ENCODE results near the gene OR52B4.
"Not testable (repeated sequence)": the region's sequence is repeated elsewhere in the genome, so short reads cannot be mapped to it uniquely, and the experiment has no call there.

The OR52B4 gene

GRCh38 chr11:4368286-4368685 is at the start of gene OR52B4:
TSS of gene OR52B4 (minus strand) at chr11:4368386. CDS start at chr11:4368295, 91 bp downstream.
- in situ Hi-C loops (cut with MboI; ENCODE audit: low sequenced_read_pairs, unreplicated experiment): no loop called here
- no peak for DNase-seq (ENCODE audit: low spot score)
- TF ChIP-seq, protein P1, sequence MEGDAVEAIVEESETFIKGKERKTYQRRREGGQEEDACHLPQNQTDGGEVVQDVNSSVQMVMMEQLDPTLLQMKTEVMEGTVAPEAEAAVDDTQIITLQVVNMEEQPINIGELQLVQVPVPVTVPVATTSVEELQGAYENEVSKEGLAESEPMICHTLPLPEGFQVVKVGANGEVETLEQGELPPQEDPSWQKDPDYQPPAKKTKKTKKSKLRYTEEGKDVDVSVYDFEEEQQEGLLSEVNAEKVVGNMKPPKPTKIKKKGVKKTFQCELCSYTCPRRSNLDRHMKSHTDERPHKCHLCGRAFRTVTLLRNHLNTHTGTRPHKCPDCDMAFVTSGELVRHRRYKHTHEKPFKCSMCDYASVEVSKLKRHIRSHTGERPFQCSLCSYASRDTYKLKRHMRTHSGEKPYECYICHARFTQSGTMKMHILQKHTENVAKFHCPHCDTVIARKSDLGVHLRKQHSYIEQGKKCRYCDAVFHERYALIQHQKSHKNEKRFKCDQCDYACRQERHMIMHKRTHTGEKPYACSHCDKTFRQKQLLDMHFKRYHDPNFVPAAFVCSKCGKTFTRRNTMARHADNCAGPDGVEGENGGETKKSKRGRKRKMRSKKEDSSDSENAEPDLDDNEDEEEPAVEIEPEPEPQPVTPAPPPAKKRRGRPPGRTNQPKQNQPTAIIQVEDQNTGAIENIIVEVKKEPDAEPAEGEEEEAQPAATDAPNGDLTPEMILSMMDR (IDR thresholded peaks at IDR 0.05; ENCODE audit: borderline replicate concordance, control extremely low read depth, extremely low read depth, insufficient read depth, missing control alignments): no peak

- TF ChIP-seq, protein P1 (IDR thresholded peaks at IDR 0.05; ENCODE audit: borderline replicate concordance, control extremely low read depth, extremely low read depth, insufficient read depth, missing control alignments): no peak
- DNase-seq (ENCODE audit: low spot score): no peak
- in situ Hi-C loops (cut with MboI; ENCODE audit: low sequenced_read_pairs, unreplicated experiment): no loop called here
These were observed 48.6 kb upstream of the OR52B4 start for GRCh38 chr11:4416816-4417215.

DNA sequence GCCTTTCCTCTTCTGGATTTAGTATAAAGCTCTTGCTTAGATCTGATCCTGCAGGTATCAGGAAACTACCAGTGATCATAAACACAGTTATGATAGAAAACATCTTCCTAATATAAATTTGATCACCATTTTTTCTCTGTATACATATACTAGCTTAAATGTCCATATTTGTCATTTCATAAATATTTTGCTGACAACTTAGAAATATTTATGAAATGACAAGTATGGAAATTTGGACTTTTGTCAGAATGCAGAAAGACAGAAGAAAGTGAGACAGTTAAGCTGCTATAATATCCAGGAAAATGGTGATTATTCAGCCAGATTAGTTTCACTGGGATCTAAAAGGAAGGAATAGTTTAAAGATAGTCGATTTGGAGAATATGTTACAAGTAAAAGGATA is 48.1 kb upstream of the OR52B4 start:
- in situ Hi-C loops (cut with MboI; ENCODE audit: low sequenced_read_pairs, unreplicated experiment): no loop called here
- TF ChIP-seq, protein P1 (IDR thresholded peaks at IDR 0.05; ENCODE audit: borderline replicate concordance, control extremely low read depth, extremely low read depth, insufficient read depth, missing control alignments): no peak
- no peak for DNase-seq (ENCODE audit: low spot score)

GRCh38 chr11:4406206-4406605 is 38.0 kb upstream of the OR52B4 start:
- DNase-seq (ENCODE audit: low spot score); in situ Hi-C loops (cut with MboI; ENCODE audit: low sequenced_read_pairs, unreplicated experiment): not testable (repeated sequence)

DNA sequence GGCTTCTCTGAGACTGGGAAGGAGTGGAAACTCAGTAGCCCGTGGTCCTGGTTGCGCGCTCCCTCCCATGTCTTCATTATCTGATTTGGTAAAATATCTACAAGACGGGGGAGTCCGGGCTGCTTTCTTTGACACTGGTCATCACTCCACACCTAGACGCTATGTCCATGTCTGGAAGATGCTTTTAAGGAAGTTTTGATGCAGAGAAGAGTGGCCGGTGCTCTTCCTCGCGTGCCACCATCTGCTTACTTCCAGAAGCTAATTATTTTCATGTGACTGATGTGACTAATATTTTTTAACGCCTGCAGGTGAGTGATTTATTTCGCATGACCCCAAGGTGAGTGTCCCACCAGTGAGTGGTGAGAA is 25.7 kb upstream of the OR52B4 start:
- TF ChIP-seq, protein P1 (IDR thresholded peaks at IDR 0.05; ENCODE audit: borderline replicate concordance, control extremely low read depth, extremely low read depth, insufficient read depth, missing control alignments): no peak
- in situ Hi-C loops (cut with MboI; ENCODE audit: low sequenced_read_pairs, unreplicated experiment): no loop called here
- no peak for DNase-seq (ENCODE audit: low spot score)

DNA sequence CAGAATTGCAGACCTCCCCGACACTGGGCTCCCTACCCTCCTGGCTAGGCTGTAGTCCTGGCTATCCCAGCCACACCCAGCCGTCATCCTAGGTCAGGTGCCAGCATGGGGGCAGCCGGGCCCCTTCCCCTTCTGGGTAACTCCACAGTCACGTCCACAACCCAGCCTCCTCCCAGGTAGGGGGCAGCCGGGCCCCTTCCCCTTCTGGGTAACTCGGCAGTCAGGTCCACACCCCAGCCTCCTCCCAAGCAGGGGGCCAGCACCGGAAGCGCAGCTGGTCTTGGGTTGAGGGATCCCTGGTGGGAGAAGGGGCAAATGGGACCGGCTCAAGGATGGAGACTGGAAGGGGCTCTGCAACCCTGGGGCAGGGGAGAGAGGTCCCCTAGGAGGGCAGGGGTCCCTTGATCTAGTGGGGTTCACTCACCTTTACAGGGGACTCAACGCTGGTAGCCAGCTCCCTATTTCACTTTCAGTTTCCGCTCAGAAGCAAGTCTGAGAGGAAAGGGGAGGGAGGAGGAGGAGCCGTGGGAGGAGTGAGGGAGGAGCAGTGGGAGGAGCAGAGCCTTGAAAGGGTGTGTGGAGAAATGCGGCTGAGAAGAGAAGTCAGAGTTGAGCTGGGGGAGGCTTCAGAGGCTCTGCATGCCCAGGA is 25.1 kb upstream of the OR52B4 start, which contains the start of gene TRIM21:
Gene TRIM21, minus strand, starts transcription at position 494 of the 649 bp plus-strand sequence. CDS start 3,293 bp downstream, outside the sequence.
- peak; percentile 85 for DNase-seq (ENCODE audit: low spot score)
- TF ChIP-seq, protein P1 (IDR thresholded peaks at IDR 0.05; ENCODE audit: borderline replicate concordance, control extremely low read depth, extremely low read depth, insufficient read depth, missing control alignments): no peak
- in situ Hi-C loops (cut with MboI; ENCODE audit: low sequenced_read_pairs, unreplicated experiment): no loop called here

DNA sequence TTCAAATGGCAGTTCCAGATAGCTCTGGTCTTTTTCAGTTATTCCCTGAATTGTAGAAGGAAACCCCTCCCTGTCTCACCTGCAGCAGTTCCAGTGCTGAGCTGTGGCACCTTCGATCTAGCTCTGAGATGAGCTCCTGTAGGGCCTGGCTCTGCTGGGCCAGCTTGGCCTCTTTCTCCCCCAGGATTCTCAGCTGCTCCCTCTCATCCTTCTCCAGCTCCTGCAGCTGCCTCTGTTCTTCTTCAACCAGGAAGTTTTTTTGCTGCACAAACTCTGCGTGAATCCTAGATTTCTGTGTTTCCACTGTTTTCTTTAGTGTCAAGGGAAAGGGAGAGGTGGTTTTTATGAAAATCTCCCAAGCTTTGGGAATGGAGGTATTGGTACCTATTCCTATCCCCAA is 20.0 kb upstream of the OR52B4 start:
- TF ChIP-seq, protein P1 (IDR thresholded peaks at IDR 0.05; ENCODE audit: borderline replicate concordance, control extremely low read depth, extremely low read depth, insufficient read depth, missing control alignments): no peak
- in situ Hi-C loops (cut with MboI; ENCODE audit: low sequenced_read_pairs, unreplicated experiment): no loop called here
- DNase-seq (ENCODE audit: low spot score): no peak

All from GM13976 (cell line).